Measurements from ENCODE around the gene NR2F1-AS1.

NR2F1-AS1 gene

GRCh38 chr5:93588352-93589151, 7.5 kb upstream of the NR2F1-AS1 start:
- DNase-seq (ENCODE audit: low read depth), result no peak
- TF ChIP-seq CTCF (IDR thresholded peaks at IDR 0.05; ENCODE audit: control insufficient read depth, extremely low read depth, insufficient read depth), result no peak
- H3K4me3 ChIP-seq (ENCODE audit: low read depth, low read length), result no peak overlapping the region

- H3K4me3 ChIP-seq (ENCODE audit: low read depth, low read length), result no peak overlapping the region
- no peak for DNase-seq (ENCODE audit: low read depth)
Observed at GRCh38 chr5:93587597-93588351, 6.8 kb upstream of the NR2F1-AS1 start.

GRCh38 chr5:93586736-93587596, 5.9 kb upstream of the NR2F1-AS1 start:
- no peak overlapping the region for H3K4me3 ChIP-seq (ENCODE audit: low read depth, low read length)
- no peak for TF ChIP-seq CTCF (IDR thresholded peaks at IDR 0.05; ENCODE audit: control insufficient read depth, extremely low read depth, insufficient read depth)
- DNase-seq (ENCODE audit: low read depth), result no peak

More at GRCh38 chr5:93587597-93588351, 6.8 kb upstream of the NR2F1-AS1 start:
- TF ChIP-seq CTCF (IDR thresholded peaks at IDR 0.05; ENCODE audit: control insufficient read depth, extremely low read depth, insufficient read depth), result no peak

GRCh38 chr5:93585767-93586385, 4.9 kb upstream of the NR2F1-AS1 start:
- no peak for TF ChIP-seq CTCF (IDR thresholded peaks at IDR 0.05; ENCODE audit: control insufficient read depth, extremely low read depth, insufficient read depth)
- H3K4me3 ChIP-seq (ENCODE audit: low read depth, low read length), result no peak overlapping the region
- no peak for DNase-seq (ENCODE audit: low read depth)

- H3K4me3 ChIP-seq (ENCODE audit: low read depth, low read length), result peak overlapping the region; percentile 37
- no peak for DNase-seq (ENCODE audit: low read depth)
- TF ChIP-seq CTCF (IDR thresholded peaks at IDR 0.05; ENCODE audit: control insufficient read depth, extremely low read depth, insufficient read depth), result no peak
Observed at GRCh38 chr5:93585041-93585766, 4.2 kb upstream of the NR2F1-AS1 start.

GRCh38 chr5:93584596-93585040, 3.6 kb upstream of the NR2F1-AS1 start:
- DNase-seq (ENCODE audit: low read depth), result no peak
- H3K4me3 ChIP-seq (ENCODE audit: low read depth, low read length), result peak overlapping the region; percentile 30

More at GRCh38 chr5:93584596-93585040, 3.6 kb upstream of the NR2F1-AS1 start:
- no peak for TF ChIP-seq CTCF (IDR thresholded peaks at IDR 0.05; ENCODE audit: control insufficient read depth, extremely low read depth, insufficient read depth)
